ENCODE results near the gene GPANK1.

The GPANK1 gene

DNA sequence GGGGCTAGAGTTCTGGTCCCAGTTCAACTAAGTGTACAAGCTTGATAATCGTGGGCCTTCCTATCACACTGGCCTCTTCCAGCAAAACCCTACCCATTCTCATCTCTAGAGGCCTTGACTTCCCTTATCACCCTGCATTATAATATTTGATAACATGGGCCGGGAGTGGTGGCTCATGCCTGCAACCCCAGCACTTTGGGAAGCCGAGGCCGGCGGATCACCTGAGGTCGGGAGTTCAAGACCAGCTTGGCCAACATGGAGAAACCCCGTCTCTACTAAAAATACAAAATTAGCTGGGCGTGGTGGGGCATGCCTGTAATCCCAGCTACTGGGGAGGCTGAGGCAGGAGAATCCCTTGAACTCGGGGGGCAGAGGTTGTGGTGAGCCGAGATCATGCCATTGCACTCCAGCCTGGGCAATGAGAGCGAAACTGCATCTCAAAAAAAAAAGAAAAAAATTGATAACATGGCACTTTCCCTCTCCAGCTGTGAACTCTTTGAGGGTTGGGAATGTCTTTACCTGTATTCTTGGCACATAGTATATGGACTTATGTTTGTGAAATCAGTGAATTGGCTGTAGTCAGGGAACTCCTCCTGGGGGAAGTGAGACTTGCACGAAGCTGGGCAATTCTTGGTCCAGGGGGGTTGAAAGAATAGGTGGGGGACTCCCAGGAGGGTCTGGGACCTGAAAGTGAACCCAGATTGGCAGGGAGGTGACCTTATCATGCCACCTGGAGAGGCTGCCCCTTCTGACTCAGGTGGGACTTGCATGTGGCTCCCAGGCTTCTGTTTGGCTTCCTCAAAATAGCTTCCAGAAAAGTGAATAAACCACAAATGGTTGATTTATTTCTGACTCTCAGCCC is 3.3 kb downstream of the GPANK1 start:
- DNase-seq, result no peak

DNA sequence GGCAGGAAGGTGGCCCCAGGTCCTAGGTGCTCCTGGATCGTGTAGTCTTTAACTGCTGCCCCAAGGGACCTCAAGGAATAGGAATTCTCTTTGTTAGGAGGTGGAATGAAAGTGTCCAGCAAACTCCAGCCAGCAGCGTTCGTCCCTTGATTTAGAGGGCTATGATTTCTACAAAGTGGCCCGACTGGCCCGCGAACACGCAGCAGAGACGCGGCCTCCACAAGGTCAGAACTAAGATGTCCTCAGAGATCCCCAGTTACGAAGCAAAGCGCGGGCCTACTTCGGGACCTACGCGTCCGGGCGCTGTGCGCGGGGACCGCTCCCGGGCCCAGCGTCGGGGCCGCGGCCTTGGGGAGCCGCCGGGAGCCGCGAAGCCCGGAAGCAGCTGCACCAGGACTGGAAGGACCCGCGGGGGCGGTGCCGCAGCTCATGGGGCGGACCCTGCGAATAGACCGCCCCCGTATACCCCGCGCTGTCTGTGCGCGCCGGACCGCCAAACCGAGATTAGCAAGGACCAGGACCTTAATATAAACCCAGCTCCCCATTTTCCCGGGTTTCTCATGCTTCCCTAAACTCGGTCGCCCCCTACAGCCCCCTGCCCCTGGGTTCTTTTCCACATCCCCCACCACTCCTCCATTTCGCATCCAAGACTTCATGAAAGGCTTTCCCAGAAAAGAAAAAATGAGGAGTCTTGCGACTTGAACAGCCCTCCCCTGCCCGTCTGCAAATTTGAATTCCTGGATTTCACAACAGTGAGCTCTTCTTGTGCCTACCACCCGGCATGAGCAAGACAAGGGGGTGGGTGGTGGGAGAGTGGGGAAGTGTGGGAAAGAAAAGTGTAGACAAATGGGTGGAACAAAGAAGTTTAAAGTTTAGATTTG is 4.2 kb downstream of the GPANK1 start, which contains the start of gene C6orf47:
C6orf47 (minus strand) TSS at position 398 of the 881 bp plus-strand sequence. CDS start 831 bp downstream, outside the sequence.
- DNase-seq, result peak; percentile 33

DNA sequence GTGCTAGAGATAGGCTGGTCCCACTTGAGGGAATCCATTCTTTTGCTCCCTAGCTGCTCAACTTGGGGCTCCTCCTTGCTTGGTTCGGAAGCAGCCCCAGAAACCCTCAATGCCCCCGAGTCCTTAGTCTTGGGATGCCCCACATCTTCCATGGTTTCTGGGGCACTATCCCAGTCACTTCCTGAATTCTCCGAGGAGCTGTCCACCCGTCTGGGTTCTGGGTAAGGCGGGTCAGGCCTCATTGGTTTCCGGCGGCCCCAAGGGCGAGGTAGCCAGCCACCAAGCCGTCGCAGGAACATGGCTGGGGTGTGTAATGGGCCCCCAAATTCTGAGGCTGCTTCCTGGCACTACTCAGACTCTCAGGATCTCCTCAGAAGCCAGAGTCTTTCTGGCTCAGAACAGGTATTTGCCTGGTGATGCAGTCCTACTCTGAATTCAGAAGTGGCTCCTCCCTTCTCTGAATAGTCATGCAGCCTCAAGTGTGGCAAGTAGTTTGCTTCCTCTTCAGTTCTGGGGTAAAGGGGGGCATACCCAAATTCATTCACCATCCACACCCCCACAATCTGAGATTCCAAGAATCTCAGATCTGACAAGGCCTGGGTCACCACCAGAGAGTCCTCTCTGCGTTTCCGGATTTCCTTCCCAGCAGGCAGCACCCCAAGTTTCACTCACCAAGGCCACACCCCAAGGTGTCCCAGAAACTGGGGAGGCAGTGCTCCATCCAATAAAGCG is 5.0 kb downstream of the GPANK1 start:
- no peak for DNase-seq

DNA sequence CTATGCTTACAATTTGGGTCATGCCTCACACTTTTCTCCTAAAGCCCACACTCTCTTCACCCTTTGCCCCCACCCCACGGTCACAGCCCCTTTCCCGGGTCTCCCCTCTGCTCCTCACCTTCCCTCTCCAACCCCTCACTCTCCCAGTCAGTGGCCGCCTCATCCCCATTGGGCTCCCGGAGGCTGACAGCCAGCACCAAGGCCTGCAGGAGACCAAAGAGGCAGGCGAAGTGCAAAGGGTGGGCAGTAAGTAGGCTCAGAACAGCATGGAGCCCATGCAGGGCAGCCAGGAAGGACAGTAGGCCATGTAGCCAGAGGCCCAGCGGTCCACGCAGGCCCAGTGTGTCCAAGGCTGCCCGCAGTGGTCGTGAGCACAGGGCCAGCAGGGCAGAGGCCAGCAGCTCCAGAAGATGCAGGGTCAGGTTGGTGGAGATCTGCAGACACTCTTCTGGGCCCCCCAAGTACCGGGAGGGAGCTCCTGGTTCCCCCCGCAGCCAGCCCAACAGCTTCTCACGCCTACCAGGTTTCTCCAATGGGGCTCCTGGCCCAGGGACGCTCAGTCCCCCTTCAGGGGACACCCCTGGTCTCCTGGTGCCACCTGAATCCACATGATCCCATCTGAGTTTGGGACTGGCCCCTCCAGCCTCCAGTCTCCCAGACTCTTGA is 5.7 kb downstream of the GPANK1 start:
- no peak for DNase-seq

DNA sequence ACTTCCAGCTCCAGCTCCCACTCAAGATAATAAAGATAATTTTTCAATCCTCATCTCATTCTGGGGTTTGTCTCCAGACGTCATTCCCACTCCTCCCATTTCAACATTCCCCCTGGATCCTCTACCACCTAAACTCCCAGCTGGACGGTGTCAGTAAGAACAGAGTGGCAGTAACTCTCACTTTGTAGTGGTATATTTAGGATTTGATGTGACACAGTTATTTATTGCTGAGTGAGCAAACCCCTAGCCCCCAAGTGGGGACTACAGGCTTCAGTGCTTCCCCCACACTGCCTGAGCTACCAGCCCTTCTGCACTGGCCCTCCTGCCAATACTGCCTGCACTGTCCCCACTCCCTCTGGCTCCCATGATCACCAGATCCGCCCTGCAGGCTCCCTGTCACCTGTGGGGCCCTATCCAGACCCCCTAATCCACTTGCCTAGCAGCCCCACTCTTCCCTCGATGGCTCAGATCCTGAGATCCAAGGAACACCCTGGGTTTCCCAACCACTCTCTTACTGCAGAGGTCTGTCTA is 6.6 kb downstream of the GPANK1 start:
- DNase-seq, result no peak

DNA sequence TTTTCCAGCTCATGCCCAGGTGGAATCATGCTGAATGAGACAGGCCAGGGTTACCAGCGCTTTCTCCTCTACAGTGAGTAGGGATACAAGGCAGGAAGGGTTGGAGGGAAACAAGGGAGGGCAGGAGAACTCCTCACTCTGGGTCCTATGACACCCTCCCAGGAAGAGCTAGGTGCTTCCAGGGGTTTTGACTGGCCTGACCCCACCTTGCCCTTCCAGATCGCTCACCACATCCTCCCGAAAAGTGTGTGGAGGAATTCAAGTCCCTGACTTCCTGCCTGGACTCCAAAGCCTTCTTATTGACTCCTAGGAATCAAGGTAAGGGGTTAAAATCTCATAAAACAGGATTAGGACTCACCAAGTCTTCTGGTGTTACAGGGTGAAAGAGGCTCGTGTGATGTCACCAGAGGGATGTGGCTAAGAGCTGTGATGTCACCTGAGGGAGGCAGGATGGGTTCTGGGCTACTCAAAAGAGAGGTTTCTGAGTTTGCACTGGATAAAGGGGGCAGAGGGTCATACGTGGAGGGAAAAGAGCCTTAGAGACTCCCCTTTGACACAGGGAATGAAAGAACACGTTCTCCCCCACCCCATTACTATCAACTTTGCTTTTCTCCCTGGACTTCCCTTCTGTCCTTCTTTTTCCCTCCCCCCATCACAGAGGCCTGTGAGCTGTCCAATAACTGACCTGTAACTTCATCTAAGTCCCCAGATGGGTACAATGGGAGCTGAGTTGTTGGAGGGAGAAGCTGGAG is 7.2 kb downstream of the GPANK1 start:
- no peak for DNase-seq

DNA sequence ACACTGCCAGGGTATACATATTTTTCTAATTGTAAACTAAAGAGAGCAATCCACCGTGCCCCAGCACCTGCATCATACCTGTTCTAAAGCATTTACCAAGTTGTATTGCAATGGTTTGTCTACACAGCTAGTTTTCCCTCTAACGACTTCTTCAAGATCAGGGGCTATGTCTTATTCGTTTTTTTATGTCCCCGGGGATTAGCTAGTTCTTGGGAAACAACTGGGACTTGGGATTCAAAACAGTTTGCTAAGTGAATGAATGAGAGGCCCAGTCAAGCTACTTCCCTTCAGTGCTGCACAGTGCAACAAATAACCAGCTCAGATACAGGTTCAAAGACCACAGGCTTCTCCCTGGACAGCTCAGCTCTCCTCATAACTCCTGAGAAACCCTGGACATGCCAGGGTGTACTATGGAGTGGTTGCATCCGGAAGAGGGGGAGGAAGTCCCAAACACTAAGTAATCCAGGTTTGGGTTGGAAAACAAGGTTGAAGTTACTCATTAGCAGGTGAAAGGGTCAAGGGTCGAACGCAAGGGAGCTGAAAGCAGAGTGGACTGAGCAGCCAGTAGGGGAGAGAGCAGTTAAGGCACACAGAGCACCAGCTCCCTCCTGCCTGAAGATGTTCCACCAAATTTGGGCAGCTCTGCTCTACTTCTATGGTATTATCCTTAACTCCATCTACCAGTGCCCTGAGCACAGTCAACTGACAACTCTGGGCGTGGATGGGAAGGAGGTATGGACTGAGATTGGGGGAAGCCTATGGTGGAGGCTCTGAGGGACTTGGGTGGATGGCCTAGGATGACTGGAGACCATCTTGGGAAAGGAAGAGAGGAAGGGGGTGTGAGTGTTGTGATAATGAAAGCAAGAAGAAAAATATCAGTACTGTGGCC is 9.2 kb downstream of the GPANK1 start, which contains the start of gene APOM:
APOM (plus strand) TSS at position 546 of the 889 bp plus-strand sequence; CDS start at position 619, 73 bp downstream.
- DNase-seq, result no peak

DNA sequence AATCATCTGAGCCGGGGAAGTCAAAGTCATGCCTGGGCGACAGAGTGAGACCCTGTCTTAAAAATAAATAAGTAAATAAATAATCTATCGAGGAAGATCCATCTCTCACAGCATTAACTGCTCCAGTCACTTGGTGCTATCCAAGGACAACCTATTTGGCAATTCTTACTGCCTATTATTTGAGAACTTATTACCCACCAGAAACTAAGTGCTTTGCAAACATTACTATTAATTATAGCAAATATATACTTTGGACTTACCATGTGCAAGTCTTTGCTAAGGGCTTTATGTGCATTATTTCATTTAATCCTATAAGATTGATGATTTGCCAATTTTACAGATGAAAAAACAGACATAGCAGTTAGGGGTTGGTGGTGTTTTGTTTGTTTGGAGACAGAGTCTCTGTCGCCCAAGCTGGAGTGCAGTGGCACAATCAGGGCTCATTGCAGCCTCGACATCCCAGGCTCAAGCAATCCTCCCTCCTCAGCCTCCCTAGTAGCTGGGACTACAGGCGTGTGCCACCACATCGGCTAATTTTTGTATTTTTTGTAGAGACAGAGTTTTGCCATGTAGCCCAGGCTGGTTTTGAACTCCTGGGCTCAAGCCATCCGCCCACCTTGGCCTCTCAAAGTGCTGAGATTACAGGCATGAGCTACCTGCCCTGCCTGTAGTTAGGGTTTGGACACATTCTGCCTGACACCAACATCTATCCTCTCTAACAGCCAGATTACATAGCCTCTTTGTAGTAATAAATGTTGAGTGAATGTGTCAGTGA is 10.0 kb downstream of the GPANK1 start:
- DNase-seq, result no peak

DNA sequence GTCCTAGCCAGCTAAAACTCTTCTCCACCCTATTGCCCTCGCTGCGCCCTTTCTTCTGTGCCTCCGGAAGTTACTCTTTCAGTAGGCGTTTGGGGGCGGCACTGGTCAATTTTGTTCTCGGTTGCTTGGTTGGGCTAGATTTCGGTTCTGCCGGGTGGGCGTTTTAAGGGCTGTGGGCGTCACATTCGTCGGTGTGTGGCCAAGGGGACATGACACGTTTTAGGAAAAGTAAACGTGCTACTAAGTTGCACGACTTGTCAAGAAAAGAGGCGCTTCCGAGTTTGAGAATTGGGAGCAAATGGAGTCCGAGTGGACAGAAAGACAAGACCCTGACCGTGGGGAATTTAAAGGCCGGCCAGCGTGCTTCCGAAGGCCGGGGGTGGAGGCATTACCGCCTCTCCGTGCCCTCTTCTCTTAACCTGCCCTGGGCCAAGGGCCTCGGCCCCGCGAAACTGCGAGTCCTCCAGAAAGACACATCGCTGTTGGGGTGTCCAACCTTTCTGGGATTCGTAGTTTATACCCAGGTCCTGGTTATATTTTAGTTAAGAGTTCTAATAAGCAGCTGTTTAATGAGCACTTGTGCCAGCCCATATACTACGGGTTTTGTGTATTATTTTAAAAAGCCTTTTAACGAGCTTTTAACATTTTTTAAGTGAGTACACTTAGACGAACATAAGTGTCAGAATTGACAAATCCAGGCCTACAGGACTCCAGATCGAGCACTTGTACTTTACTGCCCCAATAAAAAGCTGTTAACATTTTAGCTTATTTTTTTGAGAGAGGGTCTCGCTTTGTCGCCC is 11.7 kb downstream of the GPANK1 start:
- no peak for DNase-seq

DNA sequence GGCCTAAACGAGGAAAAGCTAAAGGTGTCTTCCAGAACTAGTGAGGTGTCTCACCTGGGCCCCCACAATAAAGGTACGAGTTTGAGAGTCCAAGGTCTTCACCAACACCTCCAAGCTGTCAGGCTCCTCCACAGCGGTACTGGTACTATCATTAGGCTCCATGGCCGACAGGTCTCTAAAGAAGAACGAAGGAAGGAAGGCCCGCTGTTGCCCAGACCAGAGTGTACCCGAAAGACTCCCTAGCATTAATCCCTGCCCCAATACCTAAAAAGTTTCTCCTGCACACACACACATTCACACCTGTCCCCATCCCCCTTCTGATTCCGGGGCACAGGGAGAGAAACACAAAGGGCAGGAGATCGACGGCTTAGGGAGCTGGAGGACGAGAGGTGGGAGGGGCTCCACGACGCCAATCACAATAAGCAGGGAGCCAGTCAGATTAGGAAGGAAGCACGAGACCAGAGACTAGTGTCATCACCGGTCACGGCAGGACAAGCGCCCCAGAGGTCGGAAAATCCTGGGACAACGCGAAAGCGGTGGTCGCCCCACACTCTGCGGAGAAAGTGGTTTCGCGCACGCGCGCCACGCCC is 13.1 kb downstream of the GPANK1 start:
- peak; percentile 63 for DNase-seq

DNA sequence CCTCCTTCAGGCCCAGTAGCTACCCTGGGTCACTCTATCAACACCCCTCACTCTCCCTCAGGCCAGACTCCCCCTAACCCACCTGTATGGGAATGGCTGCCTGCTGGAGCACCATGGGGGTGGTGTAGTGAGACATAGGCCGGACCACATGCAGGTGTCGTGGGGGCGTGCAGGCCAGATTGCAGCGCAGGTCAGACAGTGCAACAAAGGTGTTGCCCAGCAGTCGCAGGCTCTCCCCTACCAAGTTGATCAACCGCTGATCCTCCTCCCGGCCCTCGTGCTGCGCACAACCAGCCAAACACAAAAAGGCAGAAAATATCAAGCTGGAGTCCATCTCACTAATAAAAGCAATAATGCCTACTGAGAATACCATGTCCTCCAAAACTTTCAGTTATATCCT is 19.5 kb downstream of the GPANK1 start:
- no peak for DNase-seq

DNA sequence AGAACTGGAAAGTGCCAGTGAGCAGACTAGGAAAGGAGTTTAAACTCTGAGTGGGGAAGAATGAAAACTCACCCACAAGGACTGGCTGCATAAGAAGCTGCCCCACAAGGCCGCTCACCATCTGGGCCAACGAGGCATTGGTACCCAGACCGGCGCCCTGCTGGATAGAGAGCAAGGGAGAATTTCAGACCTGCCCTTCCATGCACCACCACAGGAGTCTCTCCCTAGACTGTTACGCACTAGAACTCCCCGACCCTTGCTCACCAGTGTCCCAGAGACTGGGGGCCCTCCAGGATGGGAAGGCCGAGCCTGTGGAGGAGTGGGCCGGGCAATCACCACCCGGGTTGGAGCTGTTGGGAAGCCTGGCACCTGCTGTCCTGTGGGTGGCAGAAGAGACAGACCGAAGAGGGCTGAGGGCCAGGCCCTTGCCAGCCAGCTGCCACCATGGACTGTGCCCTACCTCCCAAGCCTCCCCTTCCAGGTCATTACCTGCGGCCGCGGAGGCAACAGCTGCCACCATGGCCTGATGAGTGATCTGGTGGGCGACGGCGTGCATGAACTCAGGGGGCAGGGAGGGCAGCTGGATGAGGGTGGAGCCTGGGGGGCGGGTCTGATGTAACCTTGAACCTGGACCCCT is 20.9 kb downstream of the GPANK1 start:
- no peak for DNase-seq

DNA sequence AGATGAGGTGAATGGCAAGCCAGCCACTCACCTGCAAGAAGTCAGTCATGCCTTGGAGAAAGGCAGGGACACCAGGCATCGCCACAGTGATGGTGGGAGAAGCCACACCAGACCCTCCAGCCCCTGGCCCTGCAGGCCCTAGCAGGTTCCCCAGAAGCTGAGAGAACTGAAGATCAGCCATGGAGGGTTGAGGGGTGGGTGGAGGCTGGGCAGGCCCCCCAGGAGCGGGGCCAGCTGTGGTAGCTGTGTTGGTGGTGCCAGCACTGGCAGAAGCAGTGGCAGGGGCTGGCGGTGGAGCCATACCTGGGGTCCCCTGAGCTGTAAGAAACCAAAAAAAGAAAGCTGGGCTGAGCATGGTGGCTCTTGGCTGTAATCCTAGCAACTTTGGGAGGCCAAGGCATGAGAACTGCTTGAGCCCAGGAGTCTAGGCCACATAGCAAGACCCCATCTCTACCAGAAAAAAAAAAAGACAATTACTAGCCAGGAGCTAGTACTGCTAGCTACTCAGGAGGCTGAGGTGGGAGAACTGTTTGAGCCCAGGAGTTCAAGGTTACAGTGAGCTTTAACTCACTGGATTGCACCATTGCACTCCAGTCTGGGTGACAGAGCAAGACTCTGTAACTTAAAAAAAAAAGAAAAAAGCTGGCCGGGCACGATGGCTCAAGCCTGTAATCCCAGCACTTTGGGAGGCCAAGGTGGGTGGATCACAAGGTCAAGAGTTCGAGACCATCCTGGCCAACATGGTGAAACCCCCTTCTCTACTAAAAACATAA is 21.8 kb downstream of the GPANK1 start:
- DNase-seq, result no peak

DNA sequence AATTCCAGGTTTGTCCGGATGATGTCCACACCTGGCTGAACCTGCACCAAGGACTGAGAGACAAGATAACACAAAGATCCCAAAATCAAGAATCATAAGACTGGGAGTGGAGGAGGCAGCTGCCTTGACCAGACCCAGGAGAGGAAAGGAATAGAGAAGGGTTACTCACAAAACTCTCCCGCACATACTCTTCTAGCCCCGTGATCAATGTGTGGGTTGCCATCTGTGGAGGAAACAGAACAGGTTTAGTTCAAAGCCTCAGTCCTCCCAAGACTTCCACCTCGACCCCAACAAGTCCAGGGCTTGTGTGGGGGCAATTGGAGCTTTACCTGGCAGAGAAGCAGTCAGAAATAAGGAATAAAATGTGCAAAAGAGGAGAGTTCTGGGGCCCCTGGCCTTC is 23.4 kb downstream of the GPANK1 start:
- no peak for DNase-seq

DNA sequence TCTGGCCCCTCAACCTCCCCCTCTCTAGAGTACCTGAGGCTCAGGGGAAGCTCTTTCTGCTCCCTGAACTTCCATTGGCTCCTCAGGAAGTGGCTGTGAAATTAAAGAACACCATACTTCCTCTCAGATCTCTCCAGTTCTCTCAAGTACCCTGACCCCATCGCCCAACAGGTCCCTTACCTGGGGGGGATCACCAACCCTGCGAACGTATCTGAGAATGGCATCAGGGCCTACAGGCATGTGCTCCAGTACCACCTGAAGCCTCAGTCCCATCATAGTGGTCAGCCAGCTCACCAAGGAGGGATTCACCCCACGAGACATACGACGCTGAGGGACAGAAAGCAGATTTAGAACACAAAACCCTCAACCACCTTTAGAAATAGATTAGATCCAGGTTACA is 24.2 kb downstream of the GPANK1 start:
- no peak for DNase-seq

DNA sequence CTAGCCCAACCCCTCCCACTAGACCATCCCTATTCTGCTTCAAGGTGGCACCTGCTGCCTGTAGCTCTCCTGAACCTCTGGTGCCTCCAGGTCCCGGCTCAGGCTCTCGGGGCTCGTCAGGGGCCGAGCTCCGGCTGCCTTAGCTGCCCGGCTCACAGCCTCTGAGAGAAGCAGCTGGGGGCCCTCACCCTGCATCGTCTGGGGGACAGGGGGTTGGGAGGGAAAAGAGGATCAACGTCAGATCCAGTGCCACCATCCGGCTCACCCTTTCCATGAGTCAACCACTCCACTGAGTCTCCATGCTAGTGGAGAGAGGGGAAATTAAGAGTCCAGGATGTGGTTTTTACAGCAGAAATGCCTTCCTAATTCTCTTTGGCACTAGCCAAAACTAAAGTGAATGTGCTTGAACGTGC is 25.3 kb downstream of the GPANK1 start:
- no peak for DNase-seq

DNA sequence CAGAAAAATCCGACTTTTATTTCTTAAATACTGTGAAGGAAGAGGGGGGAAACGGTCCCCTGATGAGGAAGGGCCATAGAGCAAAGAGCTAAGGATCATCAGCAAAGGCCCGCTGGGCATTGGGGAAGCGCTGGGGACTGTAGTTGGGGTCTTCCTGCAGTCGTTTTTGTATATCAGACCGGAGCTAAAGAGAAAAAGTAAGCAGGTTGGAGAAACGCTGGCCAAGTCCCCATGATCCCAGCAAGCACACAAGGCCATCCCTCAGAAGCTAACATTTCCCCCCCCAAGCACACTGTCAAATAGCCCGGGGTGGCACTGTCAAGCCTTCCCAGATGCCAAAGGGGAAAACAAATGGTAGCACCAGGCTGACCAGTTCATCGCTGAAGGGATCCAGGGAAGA is 25.8 kb downstream of the GPANK1 start:
- DNase-seq, result no peak

Measured in KG1 (cell line).